Dedifferentiated amniotic fluid mesenchymal stem cell (primary cell): Measurements from ENCODE around the gene PODN.

Experiments used
- DNase-seq: peaks from one replicate; pipeline ENCODE4 v3.0.0-alpha.2; 2016; ENCODE audit errors: extremely low spot score

Gene PODN

GRCh38 chr1:53131590-53131938 lies 69.6 kb downstream of the PODN start:
- no peak for DNase-seq

GRCh38 chr1:53132176-53132575 lies 70.2 kb downstream of the PODN start:
- no peak for DNase-seq

GRCh38 chr1:53133261-53134041 lies 71.4 kb downstream of the PODN start:
- DNase-seq = no peak

GRCh38 chr1:53134042-53134485 lies 72.1 kb downstream of the PODN start:
- DNase-seq = no peak
